BLaER1 treated with 17β-estradiol and CSF1 and Interleukin-3, amounts not matched to agents 10 nM and 100 nM (cell line): ENCODE measurements around the gene MOGAT3.

Experiments used
- H3K27ac ChIP-seq, 11 experiments: shearing (Covaris generic); formaldehyde crosslinking; 2 replicates each; pipeline ENCODE4 v1.8.1; 2022
- H3K27me3 ChIP-seq, 11 experiments: shearing (Covaris generic); formaldehyde crosslinking; 2 replicates each; pipeline ENCODE4 v1.8.1; 2022
- H3K36me3 ChIP-seq, 11 experiments: shearing (Covaris generic); formaldehyde crosslinking; 2 replicates each; pipeline ENCODE4 v1.8.1; 2022
- H3K4me1 ChIP-seq, 10 experiments: shearing (Covaris generic); formaldehyde crosslinking; 2 replicates each; pipeline ENCODE4 v1.8.1; 2022
- H3K4me2 ChIP-seq, 11 experiments: shearing (Covaris generic); formaldehyde crosslinking; 2 replicates each; pipeline ENCODE4 v1.8.1; 2022
- H3K4me3 ChIP-seq, 10 experiments: shearing (Covaris generic); formaldehyde crosslinking; 2 replicates each; pipeline ENCODE4 v1.8.1; 2022
- H3K9ac ChIP-seq, 11 experiments: shearing (Covaris generic); formaldehyde crosslinking; 2 replicates each; pipeline ENCODE4 v1.8.1; 2022
- H3K9me3 ChIP-seq, 11 experiments: shearing (Covaris generic); formaldehyde crosslinking; replicated peaks in 1 of 11; 2 replicates each; pipeline ENCODE4 v1.8.1; 2022
- H4K20me1 ChIP-seq, 11 experiments: shearing (Covaris generic); formaldehyde crosslinking; 2 replicates each; pipeline ENCODE4 v1.8.1; 2022
- Cebpa-rat ChIP-seq, 11 experiments: shearing (Covaris generic); IDR thresholded peaks; 2 replicates each; pipeline ENCODE4 v1.8.1; 2022

The MOGAT3 gene

GRCh38 chr7:101165075-101165957 is 35.5 kb downstream of the MOGAT3 start, which contains the start of gene VGF:
Gene VGF (minus strand): TSS chr7:101165569. CDS start chr7:101164843, 726 bp downstream.
- peak within 1 kb of the TSS in 5 of 11 experiments; percentile 4 to 79 (median 34); a peak in 8 of 22 replicates for H3K9ac ChIP-seq
- H3K27ac ChIP-seq, result peak within 1 kb of the TSS in 3 of 11 experiments; percentile 31 to 58 (median 49); a peak in 6 of 22 replicates

GRCh38 chr7:101164071-101164840 is 36.6 kb downstream of the MOGAT3 start:
- Histone ChIP-seq H3K27me3 (peaks cover 46 to 55% (median 52%) of the 10 kb centered on the region in 11 experiments), H3K27ac (peak overlapping the region in 3 of 11 experiments; percentile 81 to 87 (median 83); a peak in 6 of 22 replicates), H3K4me3 (peak overlapping the region; percentile 52 to 75 (median 64)), H3K9ac (peak overlapping the region in 9 of 11 experiments; percentile 43 to 80 (median 67); a peak in 15 of 22 replicates), H4K20me1 (peaks cover 0 to 37% (median 21%) of the 10 kb centered on the region in 11 experiments; a peak in 21 of 22 replicates), H3K9me3 (no peaks in the 10 kb centered on the region), H3K36me3 (peaks cover 0 to 14% (median 12%) of the 10 kb centered on the region in 11 experiments; a peak in 17 of 22 replicates), H3K4me2 (peak overlapping the region; percentile 90 to 100 (median 99)), H3K4me1 (peaks cover 54 to 93% (median 86%) of the 10 kb centered on the region in 10 experiments)
- TF ChIP-seq Cebpa-rat (IDR thresholded peaks at IDR 0.05), result no peak

More at GRCh38 chr7:101165075-101165957, 35.5 kb downstream of the MOGAT3 start, which contains the start of gene VGF:
- Histone ChIP-seq H3K9me3 (no peaks in the 10 kb centered on the region), H3K4me1 (peaks cover 64 to 93% (median 87%) of the 10 kb centered on the region in 10 experiments), H3K27me3 (peaks cover 57 to 66% (median 62%) of the 10 kb centered on the region in 11 experiments), H3K4me2 (peak within 1 kb of the TSS; percentile 90 to 100 (median 99)), H3K36me3 (peaks cover 0 to 4% (median 1%) of the 10 kb centered on the region in 11 experiments; a peak in 7 of 22 replicates), H4K20me1 (peaks cover 0 to 40% (median 22%) of the 10 kb centered on the region in 11 experiments; a peak in 21 of 22 replicates), H3K4me3 (peak within 1 kb of the TSS; percentile 52 to 75 (median 62))
- no peak for TF ChIP-seq Cebpa-rat (IDR thresholded peaks at IDR 0.05)

- Histone ChIP-seq H3K27me3 (peaks cover 38 to 48% (median 44%) of the 10 kb centered on the region in 11 experiments), H3K36me3 (peaks cover 7 to 22% (median 17%) of the 10 kb centered on the region in 11 experiments; a peak in 17 of 22 replicates), H3K9ac (peak overlapping the region; percentile 2 to 80 (median 75); a peak in 20 of 22 replicates), H3K27ac (peak overlapping the region in 9 of 11 experiments; percentile 32 to 90 (median 79); a peak in 17 of 22 replicates), H4K20me1 (peaks cover 0 to 44% (median 21%) of the 10 kb centered on the region in 11 experiments; a peak in 21 of 22 replicates), H3K4me2 (peak overlapping the region; percentile 90 to 100 (median 99)), H3K9me3 (no peaks in the 10 kb centered on the region), H3K4me1 (peaks cover 46 to 89% (median 82%) of the 10 kb centered on the region in 10 experiments), H3K4me3 (peak overlapping the region; percentile 52 to 75 (median 64))
- TF ChIP-seq Cebpa-rat (IDR thresholded peaks at IDR 0.05), result no peak
Measured at GRCh38 chr7:101163279-101164070, 37.4 kb downstream of the MOGAT3 start.

- Histone ChIP-seq H3K4me3 (peak overlapping the region; percentile 52 to 75 (median 64)), H3K4me1 (peaks cover 43 to 81% (median 75%) of the 10 kb centered on the region in 10 experiments), H3K4me2 (peak overlapping the region; percentile 89 to 100 (median 99)), H3K27me3 (peaks cover 31 to 40% (median 36%) of the 10 kb centered on the region in 11 experiments), H3K27ac (peak overlapping the region in 10 of 11 experiments; percentile 30 to 90 (median 78); a peak in 20 of 22 replicates), H4K20me1 (peaks cover 0 to 45% (median 16%) of the 10 kb centered on the region in 11 experiments; a peak in 21 of 22 replicates), H3K9ac (peak overlapping the region; percentile 12 to 80 (median 75); a peak in 20 of 22 replicates), H3K9me3 (no peaks in the 10 kb centered on the region), H3K36me3 (peaks cover 15 to 29% (median 24%) of the 10 kb centered on the region in 11 experiments; a peak in 21 of 22 replicates)
- TF ChIP-seq Cebpa-rat (IDR thresholded peaks at IDR 0.05), result no peak
Measured at GRCh38 chr7:101162551-101163278, 38.1 kb downstream of the MOGAT3 start.

GRCh38 chr7:101161692-101162471 is 39.0 kb downstream of the MOGAT3 start:
- TF ChIP-seq Cebpa-rat (IDR thresholded peaks at IDR 0.05), result no peak
- Histone ChIP-seq H3K4me3 (peak overlapping the region; percentile 52 to 75 (median 64); a peak in 19 of 20 replicates), H3K9ac (peak overlapping the region; percentile 12 to 80 (median 75); a peak in 19 of 22 replicates), H3K4me1 (peaks cover 38 to 73% (median 69%) of the 10 kb centered on the region in 10 experiments), H3K9me3 (no peaks in the 10 kb centered on the region), H3K36me3 (peaks cover 23 to 38% (median 33%) of the 10 kb centered on the region in 11 experiments), H3K27me3 (peaks cover 22 to 32% (median 28%) of the 10 kb centered on the region in 11 experiments), H3K4me2 (peak overlapping the region; percentile 89 to 100 (median 99)), H3K27ac (peak overlapping the region in 10 of 11 experiments; percentile 30 to 90 (median 78); a peak in 20 of 22 replicates), H4K20me1 (peaks cover 0 to 53% (median 17%) of the 10 kb centered on the region in 11 experiments; a peak in 21 of 22 replicates)

GRCh38 chr7:101160910-101161309 is 39.9 kb downstream of the MOGAT3 start:
- Histone ChIP-seq H3K27ac (no peak overlapping the region), H3K9me3 (no peaks in the 10 kb centered on the region), H3K4me1 (peaks cover 41 to 75% (median 70%) of the 10 kb centered on the region in 10 experiments), H3K9ac (no peak overlapping the region), H3K4me2 (peak overlapping the region in 8 of 11 experiments; percentile 89 to 100 (median 100); a peak in 15 of 22 replicates), H3K4me3 (no peak overlapping the region), H4K20me1 (peaks cover 0 to 63% (median 18%) of the 10 kb centered on the region in 11 experiments; a peak in 21 of 22 replicates), H3K27me3 (peaks cover 17 to 23% (median 19%) of the 10 kb centered on the region in 11 experiments), H3K36me3 (peaks cover 23 to 44% (median 37%) of the 10 kb centered on the region in 11 experiments)
- TF ChIP-seq Cebpa-rat (IDR thresholded peaks at IDR 0.05), result no peak
